Endothelial cell (in vitro differentiated cells): ENCODE data around the gene ITGB6. TPM values are rescaled to one million over a fixed set of nuclear protein-coding genes. Genes with fewer than 3 reads are reported as not detected.

ENCODE experiments used
- DNase-seq: peaks from one replicate; pipeline ENCODE4 v3.0.0; 2021; ENCODE audit warnings: low spot score
- H3K27ac Mint-ChIP-seq: one replicate; pipeline ENCODE4 v1.8.0; 2021; ENCODE audit warnings: mixed read lengths, inconsistent platforms; ENCODE audit not compliant: unreplicated experiment
- H3K27me3 Mint-ChIP-seq: one replicate; pipeline ENCODE4 v1.8.0; 2021; ENCODE audit warnings: mild to moderate bottlenecking, moderate library complexity, mixed read lengths, inconsistent platforms; ENCODE audit not compliant: unreplicated experiment
- H3K36me3 Mint-ChIP-seq: one replicate; pipeline ENCODE4 v1.8.0; 2021; ENCODE audit warnings: mild to moderate bottlenecking, low read depth, mixed read lengths, inconsistent platforms; ENCODE audit not compliant: unreplicated experiment
- H3K4me1 Mint-ChIP-seq: one replicate; pipeline ENCODE4 v1.8.0; 2021; ENCODE audit warnings: mild to moderate bottlenecking, mixed read lengths, inconsistent platforms; ENCODE audit not compliant: unreplicated experiment
- H3K4me3 Mint-ChIP-seq: one replicate; pipeline ENCODE4 v1.8.0; 2021; ENCODE audit warnings: mild to moderate bottlenecking, mixed read lengths, inconsistent platforms; ENCODE audit not compliant: unreplicated experiment
- H3K9me3 Mint-ChIP-seq: one replicate; pipeline ENCODE4 v1.8.0; 2021; ENCODE audit warnings: mixed read lengths, inconsistent platforms; ENCODE audit not compliant: unreplicated experiment
- CTCF ChIP-seq: fragments of 200-600 bp; sonication (generic); IDR thresholded peaks from one replicate; pipeline ENCODE4 v1.5.0; 2021; ENCODE audit warnings: antibody characterized with exemption; ENCODE audit not compliant: unreplicated experiment
- total RNA-seq: library from RNA; stranded (reverse); fragmentation: NEBNext Ultra II Directional; extraction: Animal tissue kit (Norgen Biotek cat#: 25700); gene quantifications from one replicate; pipeline ENCODE4 v1.2.1, GENCODE V29; 2021; ENCODE audit not compliant: unreplicated experiment

The ITGB6 gene
- total RNA-seq, 1 donor from 2014 or later, result not detected

- H3K9me3 Mint-ChIP-seq, result no peaks in the 10 kb centered on the region
- peaks cover 2% of the 10 kb centered on the region for H3K27me3 Mint-ChIP-seq
- no peak overlapping the region for H3K27ac Mint-ChIP-seq
- H3K4me1 Mint-ChIP-seq, result no peaks in the 10 kb centered on the region
- no peak for DNase-seq
- no peak overlapping the region for H3K4me3 Mint-ChIP-seq
- no peak for TF ChIP-seq CTCF
- no peaks in the 10 kb centered on the region for H3K36me3 Mint-ChIP-seq
Observed at GRCh38 chr2:160052531-160052930, 147.5 kb downstream of the ITGB6 start.

- TF ChIP-seq CTCF, result no peak
- H3K36me3 Mint-ChIP-seq, result no peaks in the 10 kb centered on the region
- H3K9me3 Mint-ChIP-seq, result no peaks in the 10 kb centered on the region
- H3K27ac Mint-ChIP-seq, result no peak overlapping the region
- peaks cover 2% of the 10 kb centered on the region for H3K27me3 Mint-ChIP-seq
- no peak overlapping the region for H3K4me3 Mint-ChIP-seq
- no peak for DNase-seq
- H3K4me1 Mint-ChIP-seq, result no peaks in the 10 kb centered on the region
Observed at GRCh38 chr2:160051371-160051800, 148.7 kb downstream of the ITGB6 start.

GRCh38 chr2:160050147-160050546 lies 149.9 kb downstream of the ITGB6 start:
- TF ChIP-seq CTCF, result no peak

More at GRCh38 chr2:160050147-160050546, 149.9 kb downstream of the ITGB6 start:
- H3K27me3 Mint-ChIP-seq, result peaks cover 2% of the 10 kb centered on the region
- H3K36me3 Mint-ChIP-seq, result no peaks in the 10 kb centered on the region
- H3K9me3 Mint-ChIP-seq, result no peaks in the 10 kb centered on the region
- H3K27ac Mint-ChIP-seq, result no peak overlapping the region
- H3K4me1 Mint-ChIP-seq, result no peaks in the 10 kb centered on the region
- H3K4me3 Mint-ChIP-seq, result no peak overlapping the region
- DNase-seq, result no peak

Other genes starting within 250 kb of the ITGB6 start
- 1.1 TPM for gene PLA2R1, start 137.7 kb downstream of the ITGB6 start, total RNA-seq